MM.1S (cell line): ENCODE measurements around the gene BEAN1.

Experiments
- CTCF ChIP-seq: fragments of 300-600 bp; sonication (generic); IDR thresholded peaks from 2 replicates; pipeline ENCODE4 v1.5.1; 2016; ENCODE audit warnings: antibody characterized with exemption, low read length, mixed read lengths
- EZH2 ChIP-seq: fragments of 300-600 bp; sonication (generic); optimal IDR thresholded peaks from 2 replicates; pipeline ENCODE3; 2017; ENCODE audit warnings: low read depth, mild to moderate bottlenecking, antibody characterized with exemption, low read length, mixed read lengths
- EZH2phosphoT487 ChIP-seq: fragments of 300-600 bp; sonication (generic); IDR thresholded peaks from 2 replicates; pipeline ENCODE4 v1.6.1; 2018; ENCODE audit warnings: antibody characterized with exemption, low read length

GRCh38 chr16:66460703-66461102, 33.6 kb downstream of the BEAN1 start:
- TF ChIP-seq CTCF (no peak), EZH2 (no peak), EZH2phosphoT487 (no peak)
